Measurements from ENCODE around the gene AP4M1. TPM values are rescaled to one million over a fixed set of nuclear protein-coding genes. Genes with fewer than 3 reads are reported as not detected.
A peak's percentile ranks its signal among the peaks of the same experiment; 100 is the strongest.

Gene AP4M1
- polyA plus RNA-seq, 2 of the 4 experiments (the other 2 are of a cell fraction), result 16.6 to 18.3 TPM

DNA sequence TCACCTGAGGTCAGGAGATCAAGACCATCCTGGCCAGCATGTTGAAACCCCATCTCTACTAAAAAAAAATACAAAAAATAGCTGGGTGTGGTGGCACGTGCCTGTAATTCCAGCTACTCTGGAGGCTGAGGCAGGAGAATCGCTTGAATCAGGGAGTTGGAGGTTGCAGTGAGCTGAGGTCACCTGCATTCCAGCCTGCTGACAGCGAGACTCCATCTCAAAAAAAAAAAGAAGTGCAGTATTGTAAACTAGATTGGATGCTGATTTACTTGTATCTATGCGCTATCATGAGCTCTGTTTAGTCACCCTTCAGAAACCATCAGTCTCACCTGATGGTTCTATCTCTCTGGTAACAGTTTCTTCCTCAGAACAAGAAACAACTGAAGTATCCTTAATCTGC lies 38.1 kb upstream of the AP4M1 start:
- ChIA-PET CTCF (interaction anchor here (0.6 to 3.8 kb wide), 8 partner anchors 10 to 186 kb away, joined by 3 to 28 read pairs (median 5); partner anchors contain the start of gene ZSCAN21), POLR2A (interaction anchor here (2.5 kb wide), 1 partner anchor 14 kb away, joined by 7 read pairs; the partner anchor contains the start of gene ZSCAN21)
- no peak overlapping the region for H3K27ac ChIP-seq
- H3K4me2 ChIP-seq, result no peak overlapping the region
- WGBS (ENCODE audit: missing lambda C conversion rate), result 93% methylated on average over 4 of the region's 4 CpGs
- FAIRE-seq, result no peak
- H3K4me1 ChIP-seq, result no peaks in the 10 kb centered on the region
- TF ChIP-seq CHD4 (IDR thresholded peaks at IDR 0.05; ENCODE audit: borderline replicate concordance), result no peak
- H3K4me3 ChIP-seq, result no peak overlapping the region
- no peak for ATAC-seq
- no peak for DNase-seq (ENCODE audit: low read depth in 1 of 2, low spot score in 1 of 2)
- peaks cover 55% of the 10 kb centered on the region for H3K9me3 ChIP-seq

- no peak for DNase-seq (ENCODE audit: low read depth in 1 of 2, low spot score in 1 of 2)
- no peak; a peak in 1 of 6 replicates for ATAC-seq
- WGBS (ENCODE audit: missing lambda C conversion rate), result 97% methylated on average over 9 of the region's 9 CpGs
- no peak overlapping the region for H3K27ac ChIP-seq
- H3K4me2 ChIP-seq, result no peak overlapping the region
- no peak overlapping the region for H3K4me3 ChIP-seq
- peaks cover 63% of the 10 kb centered on the region for H3K9me3 ChIP-seq
- FAIRE-seq, result no peak
- no peak for TF ChIP-seq TFCP2L1 (CRISPR knock-in tag; IDR thresholded peaks at IDR 0.05)
- TF ChIP-seq GATA3 (IDR thresholded peaks at IDR 0.05; ENCODE audit: borderline replicate concordance), result no peak
- TF ChIP-seq NFE2L2 (conservative IDR thresholded peaks at IDR 0.05; ENCODE audit: low read length), result no peak
- no peak for TF ChIP-seq POLR2AphosphoS2 (conservative IDR thresholded peaks at IDR 0.05; ENCODE audit: low read length)
- TF ChIP-seq RAD21 (conservative IDR thresholded peaks at IDR 0.05 in 1 of 2, IDR thresholded peaks at IDR 0.05 in 1 of 2), result no peak
- TF ChIP-seq JUN (IDR thresholded peaks at IDR 0.05), result no peak
- TF ChIP-seq SREBF2 (IDR thresholded peaks at IDR 0.05), result no peak
- TF ChIP-seq EHF (CRISPR knock-in tag; IDR thresholded peaks at IDR 0.05), result no peak
- TF ChIP-seq RARB (CRISPR knock-in tag; IDR thresholded peaks at IDR 0.05), result no peak
- TF ChIP-seq ZSCAN20 (CRISPR knock-in tag; IDR thresholded peaks at IDR 0.05), result no peak
- TF ChIP-seq MAX (IDR thresholded peaks at IDR 0.05), result no peak
- no peak for TF ChIP-seq CEBPB (IDR thresholded peaks at IDR 0.05)
- TF ChIP-seq TP53 (CRISPR knock-in tag; IDR thresholded peaks at IDR 0.05), result no peak
- no peak for TF ChIP-seq NR3C1 (IDR thresholded peaks at IDR 0.05)
- TF ChIP-seq KDM5A (IDR thresholded peaks at IDR 0.05), result no peak
- TF ChIP-seq, protein P1, sequence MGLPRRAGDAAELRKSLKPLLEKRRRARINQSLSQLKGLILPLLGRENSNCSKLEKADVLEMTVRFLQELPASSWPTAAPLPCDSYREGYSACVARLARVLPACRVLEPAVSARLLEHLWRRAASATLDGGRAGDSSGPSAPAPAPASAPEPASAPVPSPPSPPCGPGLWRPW (IDR thresholded peaks at IDR 0.05), result no peak
- TF ChIP-seq, protein P2, sequence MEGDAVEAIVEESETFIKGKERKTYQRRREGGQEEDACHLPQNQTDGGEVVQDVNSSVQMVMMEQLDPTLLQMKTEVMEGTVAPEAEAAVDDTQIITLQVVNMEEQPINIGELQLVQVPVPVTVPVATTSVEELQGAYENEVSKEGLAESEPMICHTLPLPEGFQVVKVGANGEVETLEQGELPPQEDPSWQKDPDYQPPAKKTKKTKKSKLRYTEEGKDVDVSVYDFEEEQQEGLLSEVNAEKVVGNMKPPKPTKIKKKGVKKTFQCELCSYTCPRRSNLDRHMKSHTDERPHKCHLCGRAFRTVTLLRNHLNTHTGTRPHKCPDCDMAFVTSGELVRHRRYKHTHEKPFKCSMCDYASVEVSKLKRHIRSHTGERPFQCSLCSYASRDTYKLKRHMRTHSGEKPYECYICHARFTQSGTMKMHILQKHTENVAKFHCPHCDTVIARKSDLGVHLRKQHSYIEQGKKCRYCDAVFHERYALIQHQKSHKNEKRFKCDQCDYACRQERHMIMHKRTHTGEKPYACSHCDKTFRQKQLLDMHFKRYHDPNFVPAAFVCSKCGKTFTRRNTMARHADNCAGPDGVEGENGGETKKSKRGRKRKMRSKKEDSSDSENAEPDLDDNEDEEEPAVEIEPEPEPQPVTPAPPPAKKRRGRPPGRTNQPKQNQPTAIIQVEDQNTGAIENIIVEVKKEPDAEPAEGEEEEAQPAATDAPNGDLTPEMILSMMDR (IDR thresholded peaks at IDR 0.05), result no peak
- TF ChIP-seq RCOR1 (IDR thresholded peaks at IDR 0.05; ENCODE audit: low read depth, low read length), result no peak
- POLR2A ChIA-PET, result interaction anchor here (2.5 kb wide), 1 partner anchor 14 kb away, joined by 7 read pairs; the partner anchor contains the start of gene ZSCAN21
- H3K4me1 ChIP-seq, result no peaks in the 10 kb centered on the region
- CTCF ChIA-PET, result interaction anchor here (1.0 to 3.8 kb wide), 3 partner anchors 11 to 67 kb away, joined by 4 to 28 read pairs (median 5); no protein-coding TSS in a partner anchor
These were observed 37.3 kb upstream of the AP4M1 start for GRCh38 chr7:100064162-100064561.

DNA sequence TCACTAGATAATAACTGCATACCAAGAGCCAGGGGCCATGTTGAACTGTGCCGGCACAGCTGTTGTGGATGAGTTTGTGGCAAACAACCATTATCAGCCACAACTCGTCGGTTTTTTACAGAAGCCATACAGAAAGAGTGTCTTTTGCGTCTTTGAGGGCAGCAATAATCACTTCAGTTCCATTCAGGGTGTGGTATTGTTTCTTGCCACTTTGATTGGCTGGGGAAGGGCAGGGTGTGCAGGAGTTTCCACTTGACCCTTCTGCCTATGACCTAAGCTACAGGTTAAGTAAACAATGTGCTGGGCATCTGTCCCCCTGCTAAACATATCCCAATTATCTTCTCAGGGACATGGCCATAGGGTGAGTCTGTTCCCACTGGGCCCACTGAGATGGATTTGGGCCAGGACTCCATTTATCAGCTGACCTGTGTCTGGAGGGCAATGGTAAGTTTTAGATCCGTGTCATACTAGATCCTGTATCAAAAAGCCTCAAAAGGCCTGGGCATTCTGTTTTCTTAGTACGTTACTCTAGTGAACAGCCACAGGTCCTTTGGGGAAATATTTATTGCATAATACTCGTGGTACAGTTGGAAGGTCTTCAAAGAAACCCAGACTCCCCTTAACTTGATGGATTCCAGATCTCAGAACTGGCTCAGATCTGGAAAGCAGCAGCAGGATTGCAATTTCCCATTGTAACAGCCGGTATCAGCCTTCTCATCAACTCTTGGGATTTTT lies 35.8 kb upstream of the AP4M1 start:
- DNase-seq (ENCODE audit: low read depth in 1 of 2, low spot score in 1 of 2), result no peak
- POLR2A ChIA-PET, result no interaction called here
- no peak overlapping the region for H3K27ac ChIP-seq
- peaks cover 77% of the 10 kb centered on the region for H3K9me3 ChIP-seq
- CTCF ChIA-PET, result interaction anchor here (1.6 to 3.8 kb wide), 2 partner anchors 12 to 71 kb away, joined by 5 to 28 read pairs; no protein-coding TSS in a partner anchor
- TF ChIP-seq KDM1A (IDR thresholded peaks at IDR 0.05; ENCODE audit: low read depth), result no peak
- TF ChIP-seq CEBPB (IDR thresholded peaks at IDR 0.05), result peak; percentile 13 to 28; a peak in 2 of 4 replicates
- no peak for TF ChIP-seq FOSL2 (IDR thresholded peaks at IDR 0.05)
- no peak for TF ChIP-seq FOSL2 (CRISPR knock-in tag; IDR thresholded peaks at IDR 0.05)
- WGBS (ENCODE audit: missing lambda C conversion rate), result 87% methylated on average over 8 of the region's 8 CpGs
- no peak for FAIRE-seq
- H3K4me3 ChIP-seq, result no peak overlapping the region
- peak; percentile 8 to 10; a peak in 1 of 6 replicates for ATAC-seq
- no peaks in the 10 kb centered on the region for H3K4me1 ChIP-seq
- no peak overlapping the region for H3K4me2 ChIP-seq

All from A549 (cell line).